ENCODE measurements around the gene LEMD2. TPM values are rescaled to one million over a fixed set of nuclear protein-coding genes. Genes with fewer than 3 reads are reported as not detected.

LEMD2 gene
- total and polyA plus RNA-seq, 10 donors = 38.6 to 97.6 (median 61.6) TPM

DNA sequence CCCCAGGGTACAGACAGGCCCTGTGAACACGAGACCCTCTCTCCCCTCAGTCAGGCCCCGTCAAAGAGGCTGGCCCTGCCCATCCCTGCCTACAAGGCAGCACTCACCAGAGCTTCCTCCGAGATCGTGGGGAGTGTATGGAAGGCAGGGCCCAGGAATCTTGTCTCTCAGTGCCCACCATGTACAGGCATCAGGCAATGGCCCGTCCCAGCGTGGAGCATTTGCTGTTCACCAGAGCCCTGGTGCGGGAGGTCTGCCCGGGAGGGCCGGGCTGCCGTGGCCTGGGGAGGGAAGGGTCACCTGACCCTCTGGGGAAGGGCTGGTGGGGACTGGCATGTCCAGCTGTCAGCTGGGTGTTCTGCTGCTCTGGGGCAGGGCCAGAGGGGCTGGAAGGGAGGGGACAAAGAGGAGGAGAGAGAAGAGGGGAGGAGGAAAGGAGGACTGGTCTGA is 42.3 kb downstream of the LEMD2 start, which contains the start of gene IP6K3:
TSS of gene IP6K3 (minus strand) at position 255 of the 450 bp plus-strand sequence. CDS start 11,429 bp downstream, outside the sequence.
- peak; percentile 47 to 90 (median 84) for TF ChIP-seq POLR2AphosphoS5 (IDR thresholded peaks at IDR 0.05)
- no peak for TF ChIP-seq POLR2A (IDR thresholded peaks at IDR 0.05)
- TF ChIP-seq, protein P1, sequence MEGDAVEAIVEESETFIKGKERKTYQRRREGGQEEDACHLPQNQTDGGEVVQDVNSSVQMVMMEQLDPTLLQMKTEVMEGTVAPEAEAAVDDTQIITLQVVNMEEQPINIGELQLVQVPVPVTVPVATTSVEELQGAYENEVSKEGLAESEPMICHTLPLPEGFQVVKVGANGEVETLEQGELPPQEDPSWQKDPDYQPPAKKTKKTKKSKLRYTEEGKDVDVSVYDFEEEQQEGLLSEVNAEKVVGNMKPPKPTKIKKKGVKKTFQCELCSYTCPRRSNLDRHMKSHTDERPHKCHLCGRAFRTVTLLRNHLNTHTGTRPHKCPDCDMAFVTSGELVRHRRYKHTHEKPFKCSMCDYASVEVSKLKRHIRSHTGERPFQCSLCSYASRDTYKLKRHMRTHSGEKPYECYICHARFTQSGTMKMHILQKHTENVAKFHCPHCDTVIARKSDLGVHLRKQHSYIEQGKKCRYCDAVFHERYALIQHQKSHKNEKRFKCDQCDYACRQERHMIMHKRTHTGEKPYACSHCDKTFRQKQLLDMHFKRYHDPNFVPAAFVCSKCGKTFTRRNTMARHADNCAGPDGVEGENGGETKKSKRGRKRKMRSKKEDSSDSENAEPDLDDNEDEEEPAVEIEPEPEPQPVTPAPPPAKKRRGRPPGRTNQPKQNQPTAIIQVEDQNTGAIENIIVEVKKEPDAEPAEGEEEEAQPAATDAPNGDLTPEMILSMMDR (IDR thresholded peaks at IDR 0.05 in 8 of 11, conservative IDR thresholded peaks at IDR 0.05 in 3 of 11) = no peak
- no peak for DNase-seq
- WGBS, 5 donors = 33 to 78% (median 59%) methylated on average over 8 to 10 of the region's 10 CpGs
- Histone ChIP-seq H3K27me3 (replicated peaks in 1 of 7) (peaks cover 0 to 23% (median 0%) of the 10 kb centered on the region in 7 donors), H3K9me3 (no peaks in the 10 kb centered on the region), H3K4me3 (peak within 1 kb of the TSS in 6 of 8 donors; percentile 11 to 58 (median 26)), H3K36me3 (no peaks in the 10 kb centered on the region), H3K4me1 (peaks cover 0 to 37% (median 19%) of the 10 kb centered on the region in 6 donors), H3K27ac (peak within 1 kb of the TSS in 7 of 8 donors; percentile 26 to 78 (median 67))
- intact Hi-C loops (cut with DNase I; ENCODE audit: low total_unique reads) = no loop called here

- peak overlapping the region in 7 of 8 donors; percentile 26 to 78 (median 67) for H3K27ac ChIP-seq
- WGBS, 5 donors = 47 to 54% (median 51%) methylated on average over 11 to 14 of the region's 14 CpGs
- H3K9me3 ChIP-seq = no peaks in the 10 kb centered on the region
- H3K4me1 ChIP-seq = peaks cover 0 to 37% (median 19%) of the 10 kb centered on the region in 6 donors
- H3K27me3 ChIP-seq (replicated peaks in 1 of 7) = peaks cover 0 to 23% (median 0%) of the 10 kb centered on the region in 7 donors
- no peak for DNase-seq
- peak in 2 of 3 donors; percentile 44 to 49 for TF ChIP-seq POLR2AphosphoS5 (IDR thresholded peaks at IDR 0.05)
- TF ChIP-seq, protein P1 (IDR thresholded peaks at IDR 0.05 in 8 of 11, conservative IDR thresholded peaks at IDR 0.05 in 3 of 11) = no peak
- H3K4me3 ChIP-seq = peak overlapping the region in 5 of 8 donors; percentile 19 to 58 (median 28)
- no peaks in the 10 kb centered on the region for H3K36me3 ChIP-seq
- intact Hi-C loops (cut with DNase I; ENCODE audit: low total_unique reads) = no loop called here
Observed at GRCh38 chr6:33746036-33746600, 42.8 kb downstream of the LEMD2 start.

DNA sequence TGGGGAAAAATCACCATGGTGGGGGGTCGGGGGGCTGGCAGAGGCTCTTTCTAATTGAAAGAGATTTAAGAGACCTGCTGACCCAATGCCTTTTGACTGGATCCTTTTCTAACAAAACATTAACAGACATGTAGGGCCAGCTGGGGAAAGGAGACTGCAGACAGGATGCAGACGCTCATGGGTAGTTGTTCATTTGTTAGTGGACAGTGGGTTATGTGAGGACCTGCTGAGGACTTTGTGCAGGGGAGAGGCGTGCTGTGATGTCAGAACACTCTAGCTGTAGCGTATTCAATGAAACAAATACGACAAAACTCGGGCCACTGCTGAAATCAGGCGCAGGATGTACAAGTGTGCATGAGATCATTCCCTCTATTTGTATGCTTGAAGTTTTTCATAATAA is 43.4 kb downstream of the LEMD2 start:
- DNase-seq = no peak
- H3K27me3 ChIP-seq (replicated peaks in 1 of 7) = peaks cover 0 to 23% (median 0%) of the 10 kb centered on the region in 7 donors
- intact Hi-C loops (cut with DNase I; ENCODE audit: low total_unique reads) = no loop called here
- WGBS, 5 donors = 76 to 84% (median 81%) methylated on average over 7 of the region's 7 CpGs
- no peaks in the 10 kb centered on the region for H3K9me3 ChIP-seq
- H3K4me3 ChIP-seq = peak overlapping the region in 4 of 8 donors; percentile 23 to 58 (median 31)
- TF ChIP-seq POLR2A (IDR thresholded peaks at IDR 0.05) (no peak), POLR2AphosphoS5 (IDR thresholded peaks at IDR 0.05) (no peak)
- TF ChIP-seq, protein P1 (IDR thresholded peaks at IDR 0.05 in 8 of 11, conservative IDR thresholded peaks at IDR 0.05 in 3 of 11) = no peak
- H3K27ac ChIP-seq = peak overlapping the region in 7 of 8 donors; percentile 26 to 78 (median 67)
- no peaks in the 10 kb centered on the region for H3K36me3 ChIP-seq
- H3K4me1 ChIP-seq = peaks cover 0 to 35% (median 19%) of the 10 kb centered on the region in 6 donors

- Histone ChIP-seq H3K4me3 (peak overlapping the region in 3 of 8 donors; percentile 28 to 58 (median 34)), H3K4me1 (peaks cover 0 to 40% (median 22%) of the 10 kb centered on the region in 6 donors), H3K27me3 (replicated peaks in 1 of 7) (peaks cover 0 to 23% (median 0%) of the 10 kb centered on the region in 7 donors), H3K27ac (peak overlapping the region in 6 of 8 donors; percentile 15 to 78 (median 71)), H3K9me3 (no peaks in the 10 kb centered on the region), H3K36me3 (no peaks in the 10 kb centered on the region)
- DNase-seq = no peak
- WGBS, 5 donors = 68 to 74% (median 72%) methylated on average over 9 to 13 of the region's 13 CpGs
- intact Hi-C loops (cut with DNase I; ENCODE audit: low total_unique reads) = no loop called here
- peak in 1 of 3 donors; percentile 9 for TF ChIP-seq POLR2AphosphoS5 (IDR thresholded peaks at IDR 0.05)
- no peak for TF ChIP-seq POLR2A (IDR thresholded peaks at IDR 0.05)
- TF ChIP-seq, protein P1 (IDR thresholded peaks at IDR 0.05 in 8 of 11, conservative IDR thresholded peaks at IDR 0.05 in 3 of 11) = no peak
Observed at GRCh38 chr6:33744895-33745546, 43.9 kb downstream of the LEMD2 start.
